ENCODE measurements around the gene ZNF576. TPM values are rescaled to one million over a fixed set of nuclear protein-coding genes. Genes with fewer than 3 reads are reported as not detected.
A peak's percentile ranks its signal among the peaks of the same experiment; 100 is the strongest.
"Not testable (repeated sequence)": the region's sequence is repeated elsewhere in the genome, so short reads cannot be mapped to it uniquely, and the experiment has no call there.

Gene ZNF576
- total and polyA plus RNA-seq, 9 of the 15 experiments (the other 6 are each of a cell fraction or from before 2014, with no cell fraction given), result 6.8 to 18.2 (median 12.2) TPM

DNA sequence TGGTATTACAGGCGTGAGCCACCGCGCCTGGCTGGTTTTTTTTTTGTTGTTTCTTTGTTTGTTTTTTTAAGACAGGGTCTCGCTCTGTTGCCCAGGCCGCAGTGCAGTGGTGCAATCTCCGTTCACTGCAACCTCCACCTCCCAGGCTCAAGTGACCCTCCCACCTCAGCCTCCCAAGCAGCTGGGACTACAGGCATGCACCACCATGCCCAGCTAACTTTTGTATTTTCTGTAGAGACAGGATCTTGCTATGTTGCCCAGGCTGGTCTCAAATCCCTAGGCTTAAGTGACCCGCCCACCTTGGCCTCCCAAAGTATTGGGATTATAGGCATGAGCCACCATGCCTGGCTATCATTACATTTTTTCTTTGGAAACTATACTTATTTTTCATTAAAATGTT is 53.9 kb downstream of the ZNF576 start:
- ATAC-seq; H2AFZ ChIP-seq (ENCODE audit: low read depth, low read length); H3K4me1 ChIP-seq (replicated peaks in 1 of 2; ENCODE audit: control insufficient read depth in 2 of 2, insufficient read depth in 2 of 2, low read length in 2 of 2); H3K9me3 ChIP-seq (replicated peaks; ENCODE audit: control insufficient read depth, insufficient read depth, low read depth, low read length); DNase-seq (ENCODE audit: extremely low read depth in 1 of 4, low spot score in 3 of 4); H3K79me2 ChIP-seq (ENCODE audit: control insufficient read depth, insufficient read depth, low read length); H3K4me3 ChIP-seq; H3K9me1 ChIP-seq (ENCODE audit: control insufficient read depth, insufficient read depth, low read length); H3K27ac ChIP-seq (ENCODE audit: extremely low read depth, low read depth, low read length); BruUV-seq (replicated peaks); H3K9ac ChIP-seq (ENCODE audit: insufficient read depth in 1 of 2, low read depth in 2 of 2, low read length in 2 of 2); H3K4me2 ChIP-seq (ENCODE audit: insufficient read depth, low read length); FAIRE-seq; POLR2A ChIA-PET; H4K20me1 ChIP-seq (replicated peaks; ENCODE audit: control insufficient read depth, insufficient read depth, low read length); H3K27me3 ChIP-seq (ENCODE audit: control insufficient read depth in 2 of 2, insufficient read depth in 2 of 2, low read length in 2 of 2): not testable (repeated sequence)
- WGBS (ENCODE audit: insufficient coverage, low coverage, missing lambda C conversion rate), result 100% methylated on average over 7 of the region's 7 CpGs
- intact Hi-C loops (cut with micrococcal nuclease), result loop anchor here (10.0 kb wide), 1 partner anchor 205 kb away; no protein-coding TSS in a partner anchor
- in situ Hi-C loops (cut with MboI), result loop anchor here (5.0 kb wide), 2 partner anchors 93 to 203 kb away; no protein-coding TSS in a partner anchor
- peak; percentile 51 for TF ChIP-seq ZNF121 (CRISPR knock-in tag; conservative IDR thresholded peaks at IDR 0.05)
- peaks cover 18% of the 10 kb centered on the region; the same call in 2 of the 3 replicates for H3K36me3 ChIP-seq (ENCODE audit: control insufficient read depth, insufficient read depth, low read length)
- CTCF ChIA-PET (ENCODE audit: low intra/inter-chr PET ratio), result interaction anchor here (2.1 kb wide), 1 partner anchor 55 kb away, joined by 6 read pairs; the partner anchor contains the start of gene IRGQ

Other genes with a start within 250 kb of the ZNF576 start
Only the 7 nearest of the 18 such genes appear.
- 0.32 and 0.37 TPM in 2 replicates for gene ZNF575, start 63.4 kb upstream of the ZNF576 start, total RNA-seq (2014; rRNA removed)
- not detected in 2 replicates for gene ZNF575, start 63.4 kb upstream of the ZNF576 start, total RNA-seq (2014; rRNA removed; fragmentation: Illumina TruSeq; extraction: Trizol)
- gene ZNF575, start 63.4 kb upstream of the ZNF576 start, total RNA-seq (2015; rRNA removed; fragmentation: Illumina TruSeq; extraction: Trizol), result not detected in 2 replicates
- 0.20 and 0.72 TPM in 2 replicates for gene ZNF575, start 63.4 kb upstream of the ZNF576 start, total RNA-seq (2021)
- 0.03 TPM in 1 of 2 replicates, not detected in the other for gene ZNF575, start 63.4 kb upstream of the ZNF576 start, polyA plus RNA-seq (2011; rRNA removed)
- gene ZNF575, start 63.4 kb upstream of the ZNF576 start, polyA plus RNA-seq (2014; fragmentation: Illumina TruSeq; extraction: Trizol), result not detected in 2 replicates
- not detected for gene ZNF575, start 63.4 kb upstream of the ZNF576 start, polyA plus RNA-seq (2014; fragmentation: Nextera tagmentation; extraction: Ambion mirVana)
- 0.98 and 1.4 TPM in 2 replicates for gene ZNF575, start 63.4 kb upstream of the ZNF576 start, polyA plus RNA-seq (2014; rRNA removed)
- 31.5 and 40.2 TPM in 2 replicates for gene XRCC1, start 21.1 kb upstream of the ZNF576 start, total RNA-seq (2014; rRNA removed)
- 10.4 and 13.7 TPM in 2 replicates for gene XRCC1, start 21.1 kb upstream of the ZNF576 start, total RNA-seq (2014; rRNA removed; fragmentation: Illumina TruSeq; extraction: Trizol)
- gene XRCC1, start 21.1 kb upstream of the ZNF576 start, total RNA-seq (2015; rRNA removed; fragmentation: Illumina TruSeq; extraction: Trizol), result 24.4 and 24.9 TPM in 2 replicates
- 24.9 and 27.9 TPM in 2 replicates for gene XRCC1, start 21.1 kb upstream of the ZNF576 start, total RNA-seq (2021)
- gene XRCC1, start 21.1 kb upstream of the ZNF576 start, polyA plus RNA-seq (2011; rRNA removed), result 21.8 and 23.3 TPM in 2 replicates
- gene XRCC1, start 21.1 kb upstream of the ZNF576 start, polyA plus RNA-seq (2014; fragmentation: Illumina TruSeq; extraction: Trizol), result 36.9 and 37.0 TPM in 2 replicates
- gene XRCC1, start 21.1 kb upstream of the ZNF576 start, polyA plus RNA-seq (2014; fragmentation: Nextera tagmentation; extraction: Ambion mirVana), result 1 to 10 TPM; 1.5 to 5.2 TPM
- gene XRCC1, start 21.1 kb upstream of the ZNF576 start, polyA plus RNA-seq (2014; rRNA removed), result 33.8 and 34.9 TPM in 2 replicates
- gene PINLYP, start 20.8 kb upstream of the ZNF576 start, total RNA-seq (2014; rRNA removed), result 1.1 TPM in 2 replicates
- 1.1 and 1.7 TPM in 2 replicates for gene PINLYP, start 20.8 kb upstream of the ZNF576 start, total RNA-seq (2014; rRNA removed; fragmentation: Illumina TruSeq; extraction: Trizol)
- 2.2 and 2.7 TPM in 2 replicates for gene PINLYP, start 20.8 kb upstream of the ZNF576 start, total RNA-seq (2015; rRNA removed; fragmentation: Illumina TruSeq; extraction: Trizol)
- gene PINLYP, start 20.8 kb upstream of the ZNF576 start, total RNA-seq (2021), result 1.00 and 2.4 TPM in 2 replicates
- 1.0 and 1.5 TPM in 2 replicates for gene PINLYP, start 20.8 kb upstream of the ZNF576 start, polyA plus RNA-seq (2011; rRNA removed)
- gene PINLYP, start 20.8 kb upstream of the ZNF576 start, polyA plus RNA-seq (2014; fragmentation: Illumina TruSeq; extraction: Trizol), result 2.8 and 4.7 TPM in 2 replicates
- 1 to 10 TPM; 4.6 to 6.0 TPM for gene PINLYP, start 20.8 kb upstream of the ZNF576 start, polyA plus RNA-seq (2014; fragmentation: Nextera tagmentation; extraction: Ambion mirVana)
- 6.7 and 8.0 TPM in 2 replicates for gene PINLYP, start 20.8 kb upstream of the ZNF576 start, polyA plus RNA-seq (2014; rRNA removed)
- 5.3 and 7.3 TPM in 2 replicates for gene IRGQ, start 461 bp upstream of the ZNF576 start, total RNA-seq (2014; rRNA removed)
- gene IRGQ, start 461 bp upstream of the ZNF576 start, total RNA-seq (2014; rRNA removed; fragmentation: Illumina TruSeq; extraction: Trizol), result 8.8 and 9.6 TPM in 2 replicates
- 7.8 and 7.9 TPM in 2 replicates for gene IRGQ, start 461 bp upstream of the ZNF576 start, total RNA-seq (2015; rRNA removed; fragmentation: Illumina TruSeq; extraction: Trizol)
- 16.8 and 19.2 TPM in 2 replicates for gene IRGQ, start 461 bp upstream of the ZNF576 start, total RNA-seq (2021)
- 8.3 and 11.2 TPM in 2 replicates for gene IRGQ, start 461 bp upstream of the ZNF576 start, polyA plus RNA-seq (2011; rRNA removed)
- 3.4 and 5.1 TPM in 2 replicates for gene IRGQ, start 461 bp upstream of the ZNF576 start, polyA plus RNA-seq (2014; fragmentation: Illumina TruSeq; extraction: Trizol)
- 10 to 100 TPM in 1 of 2 experiments, 1 to 10 TPM in 1; 3.5 to 11.2 TPM for gene IRGQ, start 461 bp upstream of the ZNF576 start, polyA plus RNA-seq (2014; fragmentation: Nextera tagmentation; extraction: Ambion mirVana)
- 6.2 and 6.6 TPM in 2 replicates for gene IRGQ, start 461 bp upstream of the ZNF576 start, polyA plus RNA-seq (2014; rRNA removed)
- 0.08 and 0.09 TPM in 2 replicates for gene SRRM5, start 15.5 kb downstream of the ZNF576 start, total RNA-seq (2014; rRNA removed)
- 0.13 and 0.25 TPM in 2 replicates for gene SRRM5, start 15.5 kb downstream of the ZNF576 start, total RNA-seq (2014; rRNA removed; fragmentation: Illumina TruSeq; extraction: Trizol)
- 0.08 and 0.18 TPM in 2 replicates for gene SRRM5, start 15.5 kb downstream of the ZNF576 start, total RNA-seq (2015; rRNA removed; fragmentation: Illumina TruSeq; extraction: Trizol)
- gene SRRM5, start 15.5 kb downstream of the ZNF576 start, total RNA-seq (2021), result 0.11 and 0.18 TPM in 2 replicates
- gene SRRM5, start 15.5 kb downstream of the ZNF576 start, polyA plus RNA-seq (2011; rRNA removed), result 0.10 and 0.18 TPM in 2 replicates
- 0.43 and 0.45 TPM in 2 replicates for gene SRRM5, start 15.5 kb downstream of the ZNF576 start, polyA plus RNA-seq (2014; fragmentation: Illumina TruSeq; extraction: Trizol)
- not detected for gene SRRM5, start 15.5 kb downstream of the ZNF576 start, polyA plus RNA-seq (2014; fragmentation: Nextera tagmentation; extraction: Ambion mirVana)
- gene SRRM5, start 15.5 kb downstream of the ZNF576 start, polyA plus RNA-seq (2014; rRNA removed), result 0.25 and 0.36 TPM in 2 replicates
- 85.7 and 86.9 TPM in 2 replicates for gene ZNF428, start 23.0 kb downstream of the ZNF576 start, total RNA-seq (2014; rRNA removed)
- 8.4 and 8.8 TPM in 2 replicates for gene ZNF428, start 23.0 kb downstream of the ZNF576 start, total RNA-seq (2014; rRNA removed; fragmentation: Illumina TruSeq; extraction: Trizol)
- 27.5 and 30.4 TPM in 2 replicates for gene ZNF428, start 23.0 kb downstream of the ZNF576 start, total RNA-seq (2015; rRNA removed; fragmentation: Illumina TruSeq; extraction: Trizol)
- gene ZNF428, start 23.0 kb downstream of the ZNF576 start, total RNA-seq (2021), result 42.2 and 49.2 TPM in 2 replicates
- gene ZNF428, start 23.0 kb downstream of the ZNF576 start, polyA plus RNA-seq (2011; rRNA removed), result 14.9 and 15.9 TPM in 2 replicates
- 14.9 and 19.1 TPM in 2 replicates for gene ZNF428, start 23.0 kb downstream of the ZNF576 start, polyA plus RNA-seq (2014; fragmentation: Illumina TruSeq; extraction: Trizol)
- under 1 TPM; 0.15 to 0.23 TPM for gene ZNF428, start 23.0 kb downstream of the ZNF576 start, polyA plus RNA-seq (2014; fragmentation: Nextera tagmentation; extraction: Ambion mirVana)
- gene ZNF428, start 23.0 kb downstream of the ZNF576 start, polyA plus RNA-seq (2014; rRNA removed), result 68.7 and 75.7 TPM in 2 replicates
- 1.8 and 2.5 TPM in 2 replicates for gene CADM4, start 43.3 kb downstream of the ZNF576 start, total RNA-seq (2014; rRNA removed)
- 0.61 and 0.87 TPM in 2 replicates for gene CADM4, start 43.3 kb downstream of the ZNF576 start, total RNA-seq (2014; rRNA removed; fragmentation: Illumina TruSeq; extraction: Trizol)
- 0.72 and 1.2 TPM in 2 replicates for gene CADM4, start 43.3 kb downstream of the ZNF576 start, total RNA-seq (2015; rRNA removed; fragmentation: Illumina TruSeq; extraction: Trizol)
- gene CADM4, start 43.3 kb downstream of the ZNF576 start, total RNA-seq (2021), result 1.9 and 2.3 TPM in 2 replicates
- 1.4 and 2.1 TPM in 2 replicates for gene CADM4, start 43.3 kb downstream of the ZNF576 start, polyA plus RNA-seq (2011; rRNA removed)
- 1.3 and 2.2 TPM in 2 replicates for gene CADM4, start 43.3 kb downstream of the ZNF576 start, polyA plus RNA-seq (2014; fragmentation: Illumina TruSeq; extraction: Trizol)
- gene CADM4, start 43.3 kb downstream of the ZNF576 start, polyA plus RNA-seq (2014; fragmentation: Nextera tagmentation; extraction: Ambion mirVana), result under 1 TPM; 0.03 to 0.13 TPM
- 1.7 and 4.6 TPM in 2 replicates for gene CADM4, start 43.3 kb downstream of the ZNF576 start, polyA plus RNA-seq (2014; rRNA removed)